Measurements from ENCODE around the gene S100PBP.
"Not testable (repeated sequence)": the region's sequence is repeated elsewhere in the genome, so short reads cannot be mapped to it uniquely, and the experiment has no call there.

S100PBP gene

DNA sequence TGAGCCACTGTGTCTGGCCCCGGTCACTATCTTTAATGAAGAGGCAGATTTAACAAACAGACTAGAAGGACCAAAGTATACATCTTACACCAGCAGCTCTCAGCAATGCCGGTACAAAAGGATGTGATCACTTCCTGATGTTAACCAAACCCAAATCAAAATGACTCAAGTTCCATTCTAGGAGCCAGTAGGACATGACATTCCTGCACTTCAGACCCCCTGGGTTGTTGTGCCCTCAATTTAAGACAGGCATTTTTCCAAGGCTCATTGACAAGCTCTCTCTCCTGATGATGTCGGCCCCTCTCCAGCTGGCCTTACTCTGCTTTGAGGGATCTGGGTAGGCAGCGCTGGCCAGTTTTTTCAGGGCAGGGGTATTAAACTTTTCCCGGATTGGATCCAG is 35.4 kb upstream of the S100PBP start:
- DNase-seq, result no peak
- intact Hi-C loops (cut with DNase I), result no loop called here

GRCh38 chr1:32783851-32784250 is 33.6 kb upstream of the S100PBP start:
- intact Hi-C loops (cut with DNase I), result no loop called here
- DNase-seq, result no peak

DNA sequence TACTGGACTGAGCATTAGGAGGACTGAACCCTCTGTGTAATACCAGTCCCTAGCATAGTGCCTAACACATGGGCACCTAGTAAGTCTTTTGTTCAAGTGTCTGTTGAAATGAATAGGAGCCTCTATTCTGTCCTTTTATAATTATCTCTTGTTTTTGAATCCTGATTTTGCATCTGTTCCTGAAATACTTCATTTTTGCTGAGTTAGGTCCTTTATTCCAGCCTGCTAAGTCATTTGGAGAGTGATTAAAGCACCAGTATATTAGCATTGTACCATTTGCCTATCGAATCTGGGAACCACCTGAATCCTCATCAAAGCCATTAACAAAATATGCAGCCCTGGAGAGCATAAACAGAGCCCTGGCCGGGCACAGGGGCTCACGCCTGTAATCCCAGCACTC is 32.6 kb upstream of the S100PBP start:
- intact Hi-C loops (cut with DNase I), result no loop called here

GRCh38 chr1:32786856-32787255 is 30.6 kb upstream of the S100PBP start:
- intact Hi-C loops (cut with DNase I), result no loop called here
- DNase-seq, result no peak

More for the DNA sequence above, 32.6 kb upstream of the S100PBP start:
- no peak for DNase-seq

DNA sequence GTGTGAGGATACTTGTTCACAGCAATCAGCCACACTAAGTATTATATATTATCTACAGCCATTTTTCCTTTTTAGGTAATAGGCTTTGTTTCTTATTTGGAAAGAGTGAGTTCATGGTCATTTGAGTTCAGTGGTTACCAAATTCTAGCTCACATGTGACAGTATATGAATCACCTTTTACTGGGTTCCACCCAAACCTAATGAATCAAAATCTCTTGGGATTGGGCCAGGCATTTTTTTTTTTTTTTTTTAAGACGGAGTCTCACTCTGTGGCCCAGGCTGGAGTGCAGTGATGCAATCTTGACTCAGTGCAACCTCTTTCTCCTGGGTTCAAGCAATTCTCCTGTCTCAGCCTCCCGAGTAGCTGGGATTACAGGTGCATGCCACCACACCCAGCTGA is 28.1 kb upstream of the S100PBP start:
- DNase-seq; intact Hi-C loops (cut with DNase I): not testable (repeated sequence)

- no peak for DNase-seq
- intact Hi-C loops (cut with DNase I), result no loop called here
These were observed 25.6 kb upstream of the S100PBP start for GRCh38 chr1:32791881-32792280.

DNA sequence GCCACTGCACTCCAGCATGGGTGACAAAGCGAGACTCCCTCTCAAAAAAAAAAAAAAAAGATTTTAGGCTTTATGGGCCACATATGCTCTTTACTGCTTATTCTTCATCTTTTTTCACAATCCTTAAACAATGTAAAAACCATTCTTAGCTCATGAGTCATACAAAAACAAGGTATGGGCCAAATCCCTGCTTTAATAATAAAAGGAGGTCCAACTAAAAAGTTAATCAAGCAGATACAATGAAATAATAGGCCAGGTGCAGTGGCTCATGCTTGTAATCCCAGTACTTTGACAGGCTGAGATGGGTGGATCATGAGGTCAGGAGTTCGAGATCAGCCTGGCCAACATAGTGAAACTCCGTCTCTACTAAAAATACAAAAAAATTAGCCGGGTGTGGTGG is 21.7 kb upstream of the S100PBP start:
- intact Hi-C loops (cut with DNase I); DNase-seq: not testable (repeated sequence)

DNA sequence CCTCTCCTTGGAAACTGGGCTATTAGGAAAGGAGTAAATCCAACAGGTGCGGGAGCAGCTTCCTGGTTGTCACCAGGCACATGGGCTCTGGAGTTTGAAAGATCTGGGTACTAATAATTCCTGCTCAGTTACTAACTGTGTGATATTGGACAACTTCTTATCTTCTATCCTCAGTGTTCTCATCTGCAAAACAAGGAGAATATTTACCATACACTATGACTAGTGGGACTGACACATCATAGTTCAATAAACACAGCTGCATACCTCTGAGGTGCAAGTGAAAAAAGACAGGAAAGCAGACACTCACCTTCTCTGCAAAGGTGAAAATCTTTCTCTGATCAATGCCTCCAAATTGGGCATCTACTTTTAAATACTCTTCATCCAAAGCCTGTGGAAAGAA is 20.0 kb upstream of the S100PBP start:
- no peak for DNase-seq
- intact Hi-C loops (cut with DNase I), result no loop called here

DNA sequence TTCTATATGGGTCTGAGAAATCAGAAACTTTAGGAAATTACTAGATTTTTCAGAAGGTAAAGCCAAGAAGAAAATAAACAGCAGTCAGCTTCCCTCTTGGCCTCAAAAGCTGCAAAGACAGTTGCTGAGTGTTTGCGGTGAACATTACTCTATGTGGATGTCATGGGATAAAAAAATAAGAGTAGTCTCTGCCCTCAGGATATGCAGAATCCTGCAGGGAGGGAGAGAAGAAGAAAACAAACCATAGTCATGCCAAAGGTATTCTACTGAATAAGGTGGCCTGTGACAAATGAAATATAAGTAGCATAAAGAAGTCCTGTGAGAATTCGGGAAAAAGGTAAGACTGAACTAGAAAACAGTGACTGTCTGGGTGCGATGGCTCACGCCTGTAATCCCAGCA is 19.3 kb upstream of the S100PBP start:
- intact Hi-C loops (cut with DNase I), result no loop called here
- DNase-seq, result no peak

DNA sequence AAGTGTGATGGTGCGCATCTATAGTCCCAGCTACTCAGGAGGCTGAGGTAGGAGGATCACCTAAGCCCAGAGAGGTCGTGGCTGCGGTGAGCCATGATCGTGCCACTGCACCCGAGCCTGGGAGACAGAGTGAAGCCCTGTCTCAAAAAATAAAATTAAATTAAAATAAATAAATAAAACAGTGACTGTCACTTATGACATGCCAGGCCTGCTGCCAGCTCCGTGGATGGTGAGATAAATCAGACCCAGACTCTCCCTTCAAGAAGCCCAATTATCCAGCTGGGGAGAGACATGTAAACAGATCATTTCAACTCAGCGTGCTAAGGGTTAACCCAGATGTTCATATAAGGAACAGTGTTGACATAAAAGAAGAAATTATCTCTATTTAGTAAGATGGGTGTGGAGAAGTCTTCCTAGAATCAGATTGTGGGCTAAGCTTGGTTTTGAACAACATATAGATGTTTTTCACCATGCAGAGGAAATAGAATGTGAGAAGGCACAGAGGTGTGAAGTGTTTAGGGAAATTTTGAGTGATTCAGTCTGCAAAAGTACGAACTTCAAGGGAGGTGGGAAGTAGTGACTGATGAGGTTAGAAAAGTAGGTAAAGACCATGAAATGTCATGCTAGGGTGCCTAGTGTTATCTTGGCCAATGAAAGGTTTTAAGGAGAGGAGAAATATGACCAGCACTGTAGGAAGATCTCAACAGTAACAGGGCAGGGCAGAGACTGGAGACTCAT is 18.6 kb upstream of the S100PBP start:
- no peak for DNase-seq
- intact Hi-C loops (cut with DNase I), result no loop called here

DNA sequence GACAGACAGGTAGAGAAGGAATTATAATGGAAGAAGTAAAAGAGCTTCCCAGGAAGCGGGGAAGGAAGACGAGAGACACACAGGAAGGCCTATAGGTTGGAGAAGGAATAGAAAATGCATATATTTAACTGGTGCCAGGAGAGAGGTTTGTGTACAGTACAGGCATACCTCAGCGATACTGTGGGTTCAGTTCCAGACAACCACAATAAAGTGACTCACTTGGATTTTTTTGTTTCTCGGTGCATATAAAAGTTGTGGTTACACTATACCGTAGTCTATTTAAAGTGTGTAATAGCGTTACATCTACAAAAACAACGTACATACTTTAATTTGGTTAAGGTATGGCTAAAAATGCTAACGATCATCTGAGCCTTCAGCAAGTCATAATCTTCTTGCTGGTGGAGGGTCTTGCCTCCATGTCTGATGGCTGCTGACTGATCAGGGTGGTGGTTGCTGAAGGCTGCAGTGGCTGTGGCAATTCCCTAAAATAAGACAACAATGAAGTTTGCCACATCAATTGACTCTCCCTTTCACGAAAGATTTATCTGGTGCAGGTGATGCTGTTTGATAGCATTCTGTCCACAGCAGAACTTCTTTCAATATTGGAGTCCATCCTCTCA is 16.2 kb upstream of the S100PBP start:
- no peak for DNase-seq
- intact Hi-C loops (cut with DNase I), result loop anchor here (10.0 kb wide), 1 partner anchor 684 kb away; no protein-coding TSS in a partner anchor

DNA sequence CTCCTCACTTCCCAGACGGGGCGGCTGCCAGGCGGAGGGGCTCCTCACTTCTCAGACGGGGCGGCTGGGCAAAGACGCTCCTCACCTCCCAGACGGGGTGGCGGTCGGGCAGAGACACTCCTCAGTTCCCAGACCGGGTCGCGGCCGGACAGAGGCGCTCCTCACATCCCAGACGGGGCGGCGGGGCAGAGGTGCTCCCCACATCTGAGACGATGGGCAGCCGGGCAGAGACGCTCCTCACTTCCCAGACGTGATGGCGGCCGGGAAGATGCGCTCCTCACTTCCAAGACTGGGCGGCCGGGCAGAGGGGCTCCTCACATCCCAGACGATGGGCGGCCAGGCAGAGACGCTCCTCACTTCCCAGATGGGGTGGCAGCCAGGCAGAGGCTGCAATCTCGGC is 13.0 kb upstream of the S100PBP start:
- DNase-seq, result not testable (repeated sequence)
- intact Hi-C loops (cut with DNase I), result loop anchor here (10.0 kb wide), 1 partner anchor 680 kb away; no protein-coding TSS in a partner anchor

GRCh38 chr1:32806290-32806689 is 11.2 kb upstream of the S100PBP start:
- no peak for DNase-seq
- intact Hi-C loops (cut with DNase I), result loop anchor here (10.0 kb wide), 1 partner anchor 679 kb away; no protein-coding TSS in a partner anchor

GRCh38 chr1:32806910-32807523 is 10.4 kb upstream of the S100PBP start:
- intact Hi-C loops (cut with DNase I), result loop anchor here (10.0 kb wide), 1 partner anchor 678 kb away; no protein-coding TSS in a partner anchor
- no peak for DNase-seq

- intact Hi-C loops (cut with DNase I), result loop anchor here (10.0 kb wide), 1 partner anchor 676 kb away; no protein-coding TSS in a partner anchor
- DNase-seq, result no peak
These were observed 8.9 kb upstream of the S100PBP start for GRCh38 chr1:32808580-32808979.

DNA sequence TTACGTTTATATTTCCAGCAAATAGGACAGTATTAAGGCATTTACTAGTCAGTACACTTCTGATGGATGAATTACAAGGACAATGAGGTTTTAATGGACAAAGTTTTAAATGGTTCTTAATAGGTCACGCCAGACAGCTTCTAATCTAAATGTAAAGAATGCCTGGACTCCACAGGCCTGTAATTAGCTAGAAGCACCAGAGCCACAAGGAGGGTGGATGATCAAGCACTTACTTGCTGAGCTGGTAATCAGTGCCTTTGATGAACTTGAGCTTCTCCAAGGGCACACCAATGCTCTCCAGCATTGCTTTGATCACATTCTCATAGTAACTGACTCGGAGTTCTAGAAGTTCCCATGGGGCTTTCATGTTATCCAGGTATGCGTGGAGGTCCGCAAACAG is 7.1 kb upstream of the S100PBP start:
- intact Hi-C loops (cut with DNase I), result no loop called here
- no peak for DNase-seq

GRCh38 chr1:32811265-32811664 is 6.2 kb upstream of the S100PBP start:
- intact Hi-C loops (cut with DNase I), result no loop called here

DNA sequence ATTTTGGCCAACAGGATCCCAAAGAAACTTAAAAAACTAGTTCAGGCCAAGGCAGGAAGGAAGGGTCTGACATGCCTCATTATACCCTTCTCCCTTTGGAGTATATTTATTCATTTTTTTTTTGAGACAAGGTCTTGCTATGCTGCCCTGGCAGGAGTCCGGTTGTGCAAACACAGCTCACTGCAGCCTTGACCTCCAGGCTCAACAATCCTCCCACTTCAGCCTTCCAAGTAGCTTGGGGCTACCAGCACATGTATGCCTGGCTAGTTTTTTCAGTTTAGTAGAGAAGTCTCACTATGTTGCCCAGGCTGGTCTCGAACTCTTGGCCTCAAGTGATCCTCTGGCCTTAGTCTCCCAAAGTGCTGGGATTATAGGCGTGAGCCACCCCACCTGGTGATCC is 5.5 kb upstream of the S100PBP start:
- intact Hi-C loops (cut with DNase I), result no loop called here
- no peak for DNase-seq

More at GRCh38 chr1:32811265-32811664, 6.2 kb upstream of the S100PBP start:
- no peak for DNase-seq

GRCh38 chr1:32813941-32814739 is 3.3 kb upstream of the S100PBP start:
- DNase-seq, result no peak
- intact Hi-C loops (cut with DNase I), result no loop called here

- intact Hi-C loops (cut with DNase I), result no loop called here
- peak in 1 of 10 donors; percentile 24 for DNase-seq
These were observed 736 bp upstream of the S100PBP start for GRCh38 chr1:32816676-32817158.
